ENCODE data around the gene CACNA2D3. TPM values are rescaled to one million over a fixed set of nuclear protein-coding genes. Genes with fewer than 3 reads are reported as not detected.

CACNA2D3 gene
- total RNA-seq = not detected in 2 replicates

DNA sequence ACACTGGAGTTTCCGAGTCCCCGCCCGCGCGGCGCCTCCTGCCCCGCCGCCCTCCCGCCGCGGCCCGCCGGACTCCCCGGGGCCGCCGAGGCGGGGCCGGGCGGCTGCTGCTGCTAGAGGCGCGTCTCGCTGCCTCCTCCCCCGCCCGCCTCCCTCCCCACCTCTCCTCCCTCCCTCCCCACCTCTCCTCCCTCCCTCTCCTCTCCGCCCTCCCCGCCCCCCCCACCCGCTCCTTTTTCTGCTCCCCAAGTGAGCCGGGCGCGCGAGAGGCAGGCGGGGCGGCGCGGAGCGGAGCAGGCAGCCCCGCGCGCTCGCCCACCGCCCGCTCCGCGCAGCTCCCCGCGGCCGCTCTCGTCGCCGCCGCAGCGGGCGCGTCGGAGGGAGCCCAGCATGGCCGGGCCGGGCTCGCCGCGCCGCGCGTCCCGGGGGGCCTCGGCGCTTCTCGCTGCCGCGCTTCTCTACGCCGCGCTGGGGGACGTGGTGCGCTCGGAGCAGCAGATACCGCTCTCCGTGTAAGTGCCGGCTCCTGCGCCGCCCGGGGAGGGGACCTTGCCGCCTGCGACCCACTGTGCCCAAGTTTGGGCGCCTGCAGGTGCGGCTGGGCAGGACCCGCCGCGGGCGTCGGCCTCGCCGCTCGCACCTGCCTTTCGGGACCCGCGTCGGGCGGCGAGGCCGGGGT lies at the start of gene CACNA2D3:
Gene CACNA2D3 (plus strand): TSS at position 229 of the 679 bp plus-strand sequence.

DNA sequence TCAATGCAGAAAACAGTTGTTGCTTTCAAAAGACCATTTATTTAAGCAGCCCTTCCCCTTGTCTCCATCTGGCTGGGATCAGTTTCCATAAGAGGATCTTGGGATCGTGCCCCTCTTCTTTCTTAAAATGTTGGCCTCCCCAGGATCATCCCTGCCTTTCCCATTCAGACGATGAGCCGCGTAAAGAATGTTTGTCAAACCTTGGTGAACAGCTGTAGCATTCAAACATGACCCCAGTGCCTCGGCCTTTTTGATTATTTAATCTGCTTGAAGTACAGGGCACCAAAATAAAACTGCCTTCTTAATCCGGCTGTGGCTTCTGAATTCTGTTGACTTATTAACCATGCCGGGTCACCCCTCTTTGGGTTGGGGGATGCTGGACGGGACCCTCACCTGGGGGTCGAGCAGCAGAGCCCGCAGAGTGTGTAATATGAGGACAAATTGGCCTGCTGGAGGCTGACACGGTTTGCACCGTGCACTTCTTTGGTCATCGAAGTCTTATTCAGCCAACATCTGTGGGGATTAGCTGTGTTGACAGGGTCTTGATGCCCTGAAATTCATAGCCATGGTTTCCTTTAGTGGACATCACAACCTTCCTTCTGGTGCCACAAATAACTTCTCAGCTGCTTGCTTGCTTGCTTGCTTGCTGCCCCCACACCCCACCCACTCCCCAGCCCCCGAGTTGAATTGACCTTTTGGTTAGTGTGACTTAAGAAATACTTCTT lies 805.9 kb downstream of the CACNA2D3 start, which contains the start of gene LRTM1:
Gene LRTM1 (minus strand): TSS at position 14 of the 725 bp plus-strand sequence. CDS start 148 bp downstream, outside the sequence.

Other genes starting within 250 kb of the CACNA2D3 start
- 35.4 and 39.8 TPM in 2 replicates for gene ACTR8, start 240.4 kb upstream of the CACNA2D3 start, total RNA-seq
- 22.8 and 23.0 TPM in 2 replicates for gene SELENOK, start 230.7 kb upstream of the CACNA2D3 start, total RNA-seq

All from endothelial cell of coronary artery (primary cell).